AG04449 (cell line): ENCODE data around the gene GTPBP6.

Source experiments
- CTCF ChIA-PET: fragments of 350-600 bp; formaldehyde crosslinking; extraction: SDS; loops from one replicate; lab custom pipeline; 2021; ENCODE audit warnings: antibody characterized with exemption; lab: Yijun Ruan, JAX
- POLR2A ChIA-PET: fragments of 400-600, 350-600 bp; formaldehyde crosslinking; extraction: SDS; loops from one replicate; lab custom pipeline; 2020; ENCODE audit warnings: antibody characterized with exemption, inconsistent platforms; lab: Yijun Ruan, JAX
- DNase-seq: peaks from one replicate; pipeline ENCODE4 v3.0.0-alpha.2; 2010; ENCODE audit warnings: low read depth, low spot score
- H3K4me3 ChIP-seq: 2 replicates; pipeline ENCODE4 v1.5.1; 2011; ENCODE audit warnings: low read depth, mild to moderate bottlenecking, control low read depth, low read length
- CTCF ChIP-seq: IDR thresholded peaks from one replicate; pipeline ENCODE4 v1.5.1; 2011; ENCODE audit warnings: mild to moderate bottlenecking, moderate library complexity, low read length, control low read depth, inconsistent platforms; ENCODE audit not compliant: insufficient read depth; ENCODE audit errors: missing control alignments

The GTPBP6 gene

GRCh38 chrX:292900-293897 is 25.4 kb downstream of the GTPBP6 start:
- CTCF ChIA-PET: no interaction called here
- no peak for TF ChIP-seq CTCF
- POLR2A ChIA-PET: no interaction called here

GRCh38 chrX:291411-291901 is 27.1 kb downstream of the GTPBP6 start:
- ChIA-PET CTCF (no interaction called here), POLR2A (no interaction called here)
- H3K4me3 ChIP-seq: no peak overlapping the region
- no peak for TF ChIP-seq CTCF
- no peak for DNase-seq

More at GRCh38 chrX:292900-293897, 25.4 kb downstream of the GTPBP6 start:
- no peak for DNase-seq
- no peak overlapping the region for H3K4me3 ChIP-seq

- CTCF ChIA-PET: no interaction called here
- POLR2A ChIA-PET: no interaction called here
- no peak for DNase-seq
- no peak overlapping the region for H3K4me3 ChIP-seq
- TF ChIP-seq CTCF: no peak
Observed at GRCh38 chrX:290476-291166, 28.0 kb downstream of the GTPBP6 start.

GRCh38 chrX:288561-288991 is 30.0 kb downstream of the GTPBP6 start:
- no peak for DNase-seq
- TF ChIP-seq CTCF: no peak
- CTCF ChIA-PET: no interaction called here
- POLR2A ChIA-PET: no interaction called here
- H3K4me3 ChIP-seq: no peak overlapping the region

GRCh38 chrX:287670-288069 is 30.9 kb downstream of the GTPBP6 start:
- POLR2A ChIA-PET: no interaction called here

More at GRCh38 chrX:287670-288069, 30.9 kb downstream of the GTPBP6 start:
- CTCF ChIA-PET: no interaction called here
- TF ChIP-seq CTCF: no peak
- no peak overlapping the region for H3K4me3 ChIP-seq
- no peak for DNase-seq
